Kidney (tissue), 14 donors: ENCODE data around the gene CBX2. TPM values are rescaled to one million over a fixed set of nuclear protein-coding genes. Genes with fewer than 3 reads are reported as not detected.

Source experiments
- DNase-seq, 5 donors: peaks; one replicate each; pipeline ENCODE4 v3.0.0-alpha.2; 2013 to 2020
- FAIRE-seq: peaks from 2 replicates; lab custom pipeline; 2012; peaks lifted over from hg19 to GRCh38; lab: Jason Lieb, UNC
- H3K27ac ChIP-seq, 2 donors: one replicate each; pipeline ENCODE4 v1.7.0; 2013; ENCODE audit warnings: low read depth in 2 of 2, low read length in 2 of 2, inconsistent platforms in 1 of 2
- H3K27me3 ChIP-seq: one replicate; pipeline ENCODE4 v1.7.1; 2013; ENCODE audit warnings: low read length, inconsistent platforms; ENCODE audit not compliant: control insufficient read depth, insufficient read depth
- H3K36me3 ChIP-seq, 3 donors: one replicate each; pipeline versions ENCODE4 v1.7.0 to v1.7.1; 2013; ENCODE audit warnings: low read length in 3 of 3, control low read depth in 1 of 3, inconsistent platforms in 1 of 3; ENCODE audit not compliant: insufficient read depth in 3 of 3, control insufficient read depth in 2 of 3
- H3K4me1 ChIP-seq, 3 donors: one replicate each; pipeline versions ENCODE4 v1.7.0 to v1.7.1; 2013; ENCODE audit warnings: low read length in 3 of 3, inconsistent platforms in 1 of 3, low read depth in 1 of 3; ENCODE audit not compliant: control insufficient read depth in 2 of 3, insufficient read depth in 2 of 3
- H3K4me3 ChIP-seq, 3 donors: one replicate each; pipeline versions ENCODE4 v1.7.0 to v1.8.1; 2013; ENCODE audit warnings: low read length in 3 of 3, control low read depth in 1 of 3, inconsistent platforms in 1 of 3
- H3K9ac ChIP-seq, 3 donors: one replicate each; pipeline versions ENCODE4 v1.7.0 to v1.7.1; 2013; ENCODE audit warnings: low read length in 3 of 3, control low read depth in 1 of 3, inconsistent platforms in 1 of 3
- H3K9me3 ChIP-seq, 3 donors: one replicate each; pipeline versions ENCODE4 v1.7.0 to v1.7.1; 2013; ENCODE audit warnings: low read length in 3 of 3, control low read depth in 1 of 3, inconsistent platforms in 1 of 3; ENCODE audit not compliant: control insufficient read depth in 2 of 3, insufficient read depth in 1 of 3
- intact Hi-C: fragments of 100-400 bp; cut with DNase I; formaldehyde crosslinking; loops from one replicate; pipeline ENCODE4 v1.11.1; 2022
- polyA plus RNA-seq: library from polyadenylated mRNA; stranded (reverse); fragments of 350-450 nt; fragmentation: Illumina TruSeq; extraction: RNeasy Lipid Tissue Mini Kit (QIAGEN cat#74804); gene quantifications from one replicate; pipeline ENCODE4 v1.2.3, GENCODE V29; 2014; ENCODE audit warnings: low read depth, low replicate concordance; ENCODE audit not compliant: insufficient read depth
- total RNA-seq: library from RNA; stranded (reverse); fragmentation: NEBNext Ultra II Directional; extraction: Animal tissue kit (Norgen Biotek cat#: 25700); gene quantifications from one replicate; pipeline ENCODE4 v1.2.1, GENCODE V29; 2021
- TF ChIP-seq, protein P1 (sequence below): IDR thresholded peaks from 3 replicates; pipeline ENCODE4 v1.5.1; 2012; ENCODE audit warnings: mild to moderate bottlenecking, moderate library complexity, borderline replicate concordance; ENCODE audit not compliant: insufficient read depth; ENCODE audit errors: extremely low read depth
- donor health status: control.
- donor health status: control.
- donor health status: control.
- donor health status: control.
- donor health status: control.
- donor health status: DM: yes; HTN: yes; CAD: no.
- donor health status: Normal renal cell carcinoma (clear cell type).

Gene CBX2
- total and polyA plus RNA-seq, 2 donors from 2014 or later, result 2.2 to 3.5 TPM

GRCh38 chr17:79779084-79779529, 1.2 kb downstream of the CBX2 start:
- peaks cover 0 to 6% (median 2%) of the 10 kb centered on the region in 3 donors for H3K4me1 ChIP-seq
- no peaks in the 10 kb centered on the region for H3K27me3 ChIP-seq
- H3K36me3 ChIP-seq, result no peaks in the 10 kb centered on the region
- H3K27ac ChIP-seq, result no peak overlapping the region
- DNase-seq (peak; percentile 31 to 73 (median 70)), FAIRE-seq (no peak)
- H3K9ac ChIP-seq, result no peak overlapping the region
- H3K4me3 ChIP-seq, result peak overlapping the region in 1 of 3 donors; percentile 51
- intact Hi-C loops, result no loop called here
- H3K9me3 ChIP-seq, result no peaks in the 10 kb centered on the region
- TF ChIP-seq, protein P1, sequence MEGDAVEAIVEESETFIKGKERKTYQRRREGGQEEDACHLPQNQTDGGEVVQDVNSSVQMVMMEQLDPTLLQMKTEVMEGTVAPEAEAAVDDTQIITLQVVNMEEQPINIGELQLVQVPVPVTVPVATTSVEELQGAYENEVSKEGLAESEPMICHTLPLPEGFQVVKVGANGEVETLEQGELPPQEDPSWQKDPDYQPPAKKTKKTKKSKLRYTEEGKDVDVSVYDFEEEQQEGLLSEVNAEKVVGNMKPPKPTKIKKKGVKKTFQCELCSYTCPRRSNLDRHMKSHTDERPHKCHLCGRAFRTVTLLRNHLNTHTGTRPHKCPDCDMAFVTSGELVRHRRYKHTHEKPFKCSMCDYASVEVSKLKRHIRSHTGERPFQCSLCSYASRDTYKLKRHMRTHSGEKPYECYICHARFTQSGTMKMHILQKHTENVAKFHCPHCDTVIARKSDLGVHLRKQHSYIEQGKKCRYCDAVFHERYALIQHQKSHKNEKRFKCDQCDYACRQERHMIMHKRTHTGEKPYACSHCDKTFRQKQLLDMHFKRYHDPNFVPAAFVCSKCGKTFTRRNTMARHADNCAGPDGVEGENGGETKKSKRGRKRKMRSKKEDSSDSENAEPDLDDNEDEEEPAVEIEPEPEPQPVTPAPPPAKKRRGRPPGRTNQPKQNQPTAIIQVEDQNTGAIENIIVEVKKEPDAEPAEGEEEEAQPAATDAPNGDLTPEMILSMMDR, result no peak

DNA sequence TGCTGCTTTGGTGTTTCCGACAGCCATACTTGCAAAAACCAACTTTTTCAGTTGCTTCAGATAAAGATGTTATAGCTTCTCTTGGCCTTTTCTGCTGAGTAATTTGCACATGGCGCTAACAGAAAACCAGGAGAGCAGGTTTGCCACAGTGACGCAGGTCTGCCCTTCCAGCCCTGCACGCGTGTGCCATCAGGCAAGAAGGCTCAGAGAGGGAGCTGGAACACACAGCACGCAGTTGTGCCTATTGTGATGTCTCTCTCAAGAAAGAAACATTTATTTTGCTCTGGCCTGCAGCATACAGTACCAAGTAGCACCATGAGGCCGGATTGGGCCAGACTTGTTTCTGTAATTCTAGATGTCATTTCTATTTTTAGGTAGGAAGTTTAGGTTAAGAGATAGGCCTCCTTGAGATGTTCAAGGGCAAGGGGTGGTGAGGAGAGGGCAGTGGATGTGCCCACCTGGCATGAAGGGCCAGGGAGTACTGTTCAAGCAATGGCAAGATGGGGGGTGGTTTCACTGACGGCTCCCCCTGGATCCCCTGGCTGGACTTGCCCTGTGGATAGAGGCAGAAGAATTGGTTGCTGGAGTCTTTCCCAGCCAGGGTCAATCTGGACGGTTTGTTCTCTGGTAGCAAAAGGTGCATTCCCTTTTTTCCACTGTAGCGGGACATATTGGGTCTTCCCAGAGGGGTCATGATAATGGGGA, 1.9 kb downstream of the CBX2 start:
- Histone ChIP-seq H3K9me3 (no peaks in the 10 kb centered on the region), H3K4me1 (peaks cover 0 to 6% (median 2%) of the 10 kb centered on the region in 3 donors), H3K27ac (no peak overlapping the region), H3K4me3 (no peak overlapping the region), H3K27me3 (no peaks in the 10 kb centered on the region), H3K9ac (no peak overlapping the region), H3K36me3 (no peaks in the 10 kb centered on the region)
- TF ChIP-seq, protein P1, result no peak
- intact Hi-C loops, result no loop called here
- DNase-seq (peak in 1 of 5 donors; percentile 32), FAIRE-seq (no peak)

- Histone ChIP-seq H3K27ac (no peak overlapping the region), H3K4me3 (no peak overlapping the region), H3K9ac (no peak overlapping the region), H3K36me3 (no peaks in the 10 kb centered on the region), H3K4me1 (peaks cover 0 to 6% (median 2%) of the 10 kb centered on the region in 3 donors), H3K9me3 (no peaks in the 10 kb centered on the region), H3K27me3 (no peaks in the 10 kb centered on the region)
- intact Hi-C loops, result no loop called here
- no peak for FAIRE-seq
- DNase-seq, result peak in 1 of 5 donors; percentile 36
- TF ChIP-seq, protein P1, result no peak
Observed at GRCh38 chr17:79781012-79781650, 3.2 kb downstream of the CBX2 start.
